Epithelial cell of prostate (primary cell): ENCODE measurements around the gene GRIK4.
"Not testable (repeated sequence)": the region's sequence is repeated elsewhere in the genome, so short reads cannot be mapped to it uniquely, and the experiment has no call there.

ENCODE experiments used
- DNase-seq: peaks from one replicate; pipeline ENCODE4 v3.0.0-alpha.2; 2011; ENCODE audit warnings: low read depth, low spot score
- H3K27ac ChIP-seq: fragments of 450-650 bp; 2 replicates; pipeline ENCODE4 v1.5.1; 2017; ENCODE audit warnings: mild to moderate bottlenecking

Gene GRIK4

GRCh38 chr11:120511116-120511819 is at the start of gene GRIK4:
Gene GRIK4, plus strand, starts transcription at chr11:120511748. Its CDS starts 148,571 bp downstream, at chr11:120660319.
- H3K27ac ChIP-seq: no peak within 1 kb of the TSS
- DNase-seq: no peak

GRCh38 chr11:120462825-120463224 is 48.7 kb upstream of the GRIK4 start:
- H3K27ac ChIP-seq: no peak overlapping the region
- DNase-seq: no peak

GRCh38 chr11:120465921-120466534 is 45.5 kb upstream of the GRIK4 start:
- no peak for DNase-seq
- H3K27ac ChIP-seq: no peak overlapping the region

- DNase-seq: no peak
- H3K27ac ChIP-seq: no peak overlapping the region
Observed at GRCh38 chr11:120467627-120468026, 43.9 kb upstream of the GRIK4 start.

GRCh38 chr11:120471131-120471530 is 40.4 kb upstream of the GRIK4 start:
- no peak for DNase-seq
- H3K27ac ChIP-seq: no peak overlapping the region

GRCh38 chr11:120471994-120472393 is 39.6 kb upstream of the GRIK4 start:
- no peak overlapping the region for H3K27ac ChIP-seq
- no peak for DNase-seq

GRCh38 chr11:120473503-120473902 is 38.0 kb upstream of the GRIK4 start:
- no peak for DNase-seq

GRCh38 chr11:120482149-120482548 is 29.4 kb upstream of the GRIK4 start:
- DNase-seq: no peak
- no peak overlapping the region for H3K27ac ChIP-seq

More at GRCh38 chr11:120473503-120473902, 38.0 kb upstream of the GRIK4 start:
- no peak overlapping the region for H3K27ac ChIP-seq

GRCh38 chr11:120484722-120485121 is 26.8 kb upstream of the GRIK4 start:
- no peak overlapping the region for H3K27ac ChIP-seq

GRCh38 chr11:120486138-120486537 is 25.4 kb upstream of the GRIK4 start:
- DNase-seq: no peak
- no peak overlapping the region for H3K27ac ChIP-seq

More at GRCh38 chr11:120484722-120485121, 26.8 kb upstream of the GRIK4 start:
- DNase-seq: no peak

GRCh38 chr11:120489799-120490198 is 21.7 kb upstream of the GRIK4 start:
- no peak for DNase-seq
- H3K27ac ChIP-seq: no peak overlapping the region

- DNase-seq: no peak
- H3K27ac ChIP-seq: no peak overlapping the region
Observed at GRCh38 chr11:120492486-120492885, 19.1 kb upstream of the GRIK4 start.

- DNase-seq: no peak
Observed at GRCh38 chr11:120494595-120494994, 17.0 kb upstream of the GRIK4 start.

GRCh38 chr11:120499088-120499487 is 12.5 kb upstream of the GRIK4 start:
- no peak overlapping the region for H3K27ac ChIP-seq
- DNase-seq: no peak

More at GRCh38 chr11:120494595-120494994, 17.0 kb upstream of the GRIK4 start:
- H3K27ac ChIP-seq: no peak overlapping the region

- H3K27ac ChIP-seq: no peak overlapping the region
- no peak for DNase-seq
Observed at GRCh38 chr11:120499859-120500258, 11.7 kb upstream of the GRIK4 start.

- DNase-seq: no peak
- no peak overlapping the region for H3K27ac ChIP-seq
Observed at GRCh38 chr11:120500414-120501071, 11.0 kb upstream of the GRIK4 start.

- DNase-seq: no peak
- H3K27ac ChIP-seq: no peak overlapping the region
Observed at GRCh38 chr11:120501440-120501839, 10.1 kb upstream of the GRIK4 start.

GRCh38 chr11:120501976-120502755 is 9.4 kb upstream of the GRIK4 start:
- no peak overlapping the region for H3K27ac ChIP-seq
- DNase-seq: no peak

- DNase-seq, H3K27ac ChIP-seq: not testable (repeated sequence)
Observed at GRCh38 chr11:120503529-120503928, 8.0 kb upstream of the GRIK4 start.

- no peak overlapping the region for H3K27ac ChIP-seq
- DNase-seq: no peak
Observed at GRCh38 chr11:120505801-120506425, 5.6 kb upstream of the GRIK4 start.
